SK-N-SH (cell line): ENCODE measurements around the gene FBXO34. TPM values are rescaled to one million over a fixed set of nuclear protein-coding genes. Genes with fewer than 3 reads are reported as not detected.

Source experiments
- CTCF ChIA-PET: fragments of 300-600, 350-600 bp; formaldehyde crosslinking; extraction: SDS; loops from one replicate; lab custom pipeline; 2021; lab: Yijun Ruan, JAX
- POLR2A ChIA-PET: fragments of 350-600 bp; sonication (Branson Sonifier 250); formaldehyde crosslinking; extraction: SDS; loops from one replicate; lab custom pipeline; 2020; ENCODE audit warnings: antibody characterized with exemption, inconsistent platforms; lab: Yijun Ruan, JAX
- DNase-seq: peaks from one replicate; pipeline ENCODE4 v3.0.0; 2012
- H2AFZ ChIP-seq: fragments of 200-600 bp; sonication (generic); 2 replicates; pipeline ENCODE4 v1.8.1; 2016; ENCODE audit warnings: antibody characterized with exemption, mild to moderate bottlenecking, low read depth
- H3F3A ChIP-seq: fragments of 200-600 bp; sonication (generic); replicated peaks from 2 replicates; pipeline ENCODE3; 2016; ENCODE audit warnings: antibody characterized with exemption, mild to moderate bottlenecking; ENCODE audit not compliant: insufficient read depth
- H3K27ac ChIP-seq, 2 experiments: fragments of 200-500 bp in 1 of 2; fragments of 200-600 bp in 1 of 2; sonication (Bioruptor generic) in 1 of 2; sonication (generic), shearing (Covaris generic) in 1 of 2; 2 replicates each; pipeline versions ENCODE4 v1.5.1 to v1.6.1; 2014 to 2016; ENCODE audit warnings: low read depth in 2 of 2, inconsistent platforms in 1 of 2, low read length in 1 of 2, mild to moderate bottlenecking in 1 of 2, mixed read lengths in 1 of 2
- H3K27me3 ChIP-seq: fragments of 200-600 bp; sonication (generic), shearing (Covaris generic); 2 replicates; pipeline ENCODE4 v1.6.1; 2016; ENCODE audit warnings: mixed run types; ENCODE audit not compliant: insufficient read depth
- H3K36me3 ChIP-seq, 2 experiments: fragments of 200-500 bp in 1 of 2; fragments of 200-600 bp in 1 of 2; sonication (Bioruptor generic) in 1 of 2; sonication (generic) in 1 of 2; replicated peaks in 1 of 2; 2 replicates each; pipeline versions ENCODE3 to v1.5.1; 2014 to 2016; ENCODE audit warnings: low read length in 1 of 2, mild to moderate bottlenecking in 1 of 2; ENCODE audit not compliant: insufficient read depth in 2 of 2, control insufficient read depth in 1 of 2
- H3K4me1 ChIP-seq, 2 experiments: fragments of 200-500 bp in 1 of 2; fragments of 200-600 bp in 1 of 2; sonication (Bioruptor generic) in 1 of 2; sonication (generic), shearing (Covaris generic) in 1 of 2; 2 replicates each; pipeline versions ENCODE4 v1.5.1 to v1.6.1; 2014 to 2016; ENCODE audit warnings: low read depth in 1 of 2, low read length in 1 of 2, mixed run types in 1 of 2; ENCODE audit not compliant: insufficient read depth in 2 of 2, control insufficient read depth in 1 of 2
- H3K4me2 ChIP-seq: fragments of 200-600 bp; sonication (generic), shearing (Covaris generic); 2 replicates; pipeline ENCODE4 v1.6.1; 2017; ENCODE audit warnings: mixed run types
- H3K4me3 ChIP-seq, 2 experiments: fragments of 200-500 bp in 1 of 2; fragments of 200-600 bp in 1 of 2; sonication (Bioruptor generic) in 1 of 2; sonication (generic), shearing (Covaris generic) in 1 of 2; 2 replicates each; pipeline versions ENCODE4 v1.5.1 to v1.8.1; 2014 to 2016; ENCODE audit warnings: low read depth in 2 of 2, inconsistent platforms in 1 of 2, low read length in 1 of 2, mild to moderate bottlenecking in 1 of 2, mixed read lengths in 1 of 2, moderate library complexity in 1 of 2
- H3K79me2 ChIP-seq: fragments of 200-600 bp; sonication (generic); 2 replicates; pipeline ENCODE4 v1.8.1; 2017; ENCODE audit warnings: mild to moderate bottlenecking; ENCODE audit not compliant: insufficient read depth
- H3K9ac ChIP-seq: fragments of 200-600 bp; sonication (generic); 2 replicates; pipeline ENCODE4 v1.6.1; 2017; ENCODE audit warnings: mixed run types
- H3K9me2 ChIP-seq: fragments of 200-600 bp; sonication (generic); 2 replicates; pipeline ENCODE4 v1.6.1; 2017; ENCODE audit warnings: mixed run types
- H3K9me3 ChIP-seq: fragments of 200-600 bp; sonication (generic); 2 replicates; pipeline ENCODE4 v1.6.1; 2017; ENCODE audit warnings: mixed run types, mild to moderate bottlenecking, moderate library complexity
- H4K20me1 ChIP-seq: fragments of 200-600 bp; sonication (generic); 2 replicates; pipeline ENCODE4 v1.6.1; 2017; ENCODE audit warnings: mild to moderate bottlenecking, mixed run types; ENCODE audit not compliant: insufficient read depth
- EP300 ChIP-seq, 2 experiments: IDR thresholded peaks; 2 replicates each; pipeline versions ENCODE4 v1.4.0 to v1.6.1; 2012; ENCODE audit warnings: borderline replicate concordance in 1 of 2, low read depth in 1 of 2, low read length in 1 of 2
- GATA2 ChIP-seq: sonication (generic); formaldehyde crosslinking; IDR thresholded peaks from 2 replicates; pipeline ENCODE4 v1.5.0; 2020; ENCODE audit warnings: mild to moderate bottlenecking, missing genetic modification reagents
- MXI1 ChIP-seq: IDR thresholded peaks from 2 replicates; pipeline ENCODE4 v1.6.1; 2012; ENCODE audit warnings: mild to moderate bottlenecking, low read depth, low read length, improper control_type of control experiment
- NRF1 ChIP-seq: IDR thresholded peaks from 2 replicates; pipeline ENCODE4 v1.6.1; 2012; ENCODE audit warnings: low read depth, mild to moderate bottlenecking, low read length
- POLR2AphosphoS5 ChIP-seq: IDR thresholded peaks from 2 replicates; pipeline ENCODE4 v1.6.1; 2012; ENCODE audit warnings: low read depth, low read length
- RCOR1 ChIP-seq: fragments of 150-350 bp; IDR thresholded peaks from 2 replicates; pipeline ENCODE4 v1.6.1; 2017; ENCODE audit warnings: antibody characterized with exemption, low read length
- RXRA ChIP-seq: IDR thresholded peaks from 2 replicates; pipeline ENCODE4 v1.4.0; 2012; ENCODE audit warnings: low read depth, mild to moderate bottlenecking, borderline replicate concordance
- SIN3A ChIP-seq: IDR thresholded peaks from 2 replicates; pipeline ENCODE4 v1.6.1; 2012; ENCODE audit warnings: low read depth, mild to moderate bottlenecking, low read length, moderate library complexity, borderline replicate concordance
- TAF1 ChIP-seq: IDR thresholded peaks from 2 replicates; pipeline ENCODE4 v1.6.1; 2012; ENCODE audit warnings: low read depth, mild to moderate bottlenecking, low read length, moderate library complexity, borderline replicate concordance
- YY1 ChIP-seq: IDR thresholded peaks from 2 replicates; pipeline ENCODE4 v1.4.0; 2012; ENCODE audit warnings: low read depth, mild to moderate bottlenecking
- WGBS: methylation state at CpG from one replicate; pipeline ENCODE4 v1.1.6; 2017; ENCODE audit warnings: low lambda C conversion rate; 5-methylcytosine and 5-hydroxymethylcytosine counted together
- polyA plus RNA-seq, 3 experiments: library from polyadenylated mRNA; depleted of rRNA; stranded (reverse); fragments of >200 nt; gene quantifications; 2 replicates each; pipeline ENCODE4 v1.2.3, GENCODE V29; 2012
- TF ChIP-seq, protein P1 (sequence below): IDR thresholded peaks from 2 replicates; pipeline ENCODE4 v1.4.0; 2012; ENCODE audit warnings: low read depth, borderline replicate concordance
- TF ChIP-seq, protein P2 (sequence below): IDR thresholded peaks from 2 replicates; pipeline ENCODE4 v1.6.1; 2012; ENCODE audit warnings: mild to moderate bottlenecking, low read depth, low read length, moderate library complexity

The FBXO34 gene
- polyA plus RNA-seq, 1 of the 3 experiments (the other 2 are of a cell fraction): 10.0 TPM

DNA sequence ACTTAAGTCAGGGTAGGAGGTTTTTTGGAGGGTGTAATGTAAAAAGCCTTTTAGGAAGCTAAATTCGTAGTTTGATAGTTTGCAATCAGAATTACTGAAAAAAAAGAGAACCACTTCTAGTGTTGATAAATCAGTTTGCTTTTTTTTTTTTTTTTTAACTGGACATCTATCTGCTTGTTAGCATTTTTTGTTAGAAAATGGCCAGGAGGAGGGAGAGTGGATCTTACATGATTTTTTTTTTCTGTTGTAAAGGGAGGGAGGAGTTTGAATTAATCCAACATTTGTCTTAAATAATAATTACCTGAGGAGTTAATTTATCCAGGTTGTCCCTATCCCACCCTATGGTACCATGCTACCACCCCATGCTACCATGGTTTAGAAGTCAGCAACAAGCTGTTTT lies 1.2 kb downstream of the FBXO34 start (continued):
- TF ChIP-seq, protein P1, sequence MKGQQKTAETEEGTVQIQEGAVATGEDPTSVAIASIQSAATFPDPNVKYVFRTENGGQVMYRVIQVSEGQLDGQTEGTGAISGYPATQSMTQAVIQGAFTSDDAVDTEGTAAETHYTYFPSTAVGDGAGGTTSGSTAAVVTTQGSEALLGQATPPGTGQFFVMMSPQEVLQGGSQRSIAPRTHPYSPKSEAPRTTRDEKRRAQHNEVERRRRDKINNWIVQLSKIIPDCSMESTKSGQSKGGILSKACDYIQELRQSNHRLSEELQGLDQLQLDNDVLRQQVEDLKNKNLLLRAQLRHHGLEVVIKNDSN: no peak

DNA sequence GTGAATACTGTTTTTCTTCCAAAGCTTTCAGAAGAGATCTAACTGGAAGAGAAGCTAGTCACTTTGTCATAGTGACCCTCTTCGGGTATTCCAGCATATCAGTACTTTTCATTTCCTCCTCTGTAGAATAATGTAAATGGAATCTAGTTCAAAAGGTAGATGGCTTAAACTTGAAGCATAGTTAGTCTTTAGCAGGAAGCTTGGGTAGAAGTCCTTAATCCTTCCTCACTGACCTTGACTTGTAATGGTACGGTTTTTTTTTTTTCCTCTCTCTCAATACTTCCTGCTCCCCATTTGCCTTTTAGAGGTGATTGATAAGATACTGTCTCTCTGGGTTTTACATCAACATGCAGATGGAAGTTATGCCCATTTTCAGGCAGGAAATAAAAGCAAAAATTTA lies 1.7 kb downstream of the FBXO34 start:
- H3K79me2 ChIP-seq: peaks cover 61% of the 10 kb centered on the region
- peaks cover 13 to 14% of the 10 kb centered on the region in 2 experiments; a peak in 3 of 4 replicates for H3K4me1 ChIP-seq
- DNase-seq: no peak
- no peaks in the 10 kb centered on the region for H3K9me3 ChIP-seq
- peak overlapping the region; percentile 70 for H3K4me2 ChIP-seq
- H3K27ac ChIP-seq: no peak overlapping the region
- CTCF ChIA-PET: interaction anchor here (1.4 to 4.8 kb wide), 3 partner anchors 12 to 83 kb away, joined by 3 to 94 read pairs (median 10); no protein-coding TSS in a partner anchor
- WGBS: 88% methylated on average over 2 of the region's 2 CpGs
- peaks cover 41% of the 10 kb centered on the region; the same call in 1 of the 2 replicates for H4K20me1 ChIP-seq
- H3K27me3 ChIP-seq: no peaks in the 10 kb centered on the region
- H3K36me3 ChIP-seq: no peaks in the 10 kb centered on the region
- peak overlapping the region; percentile 86; the same call in 1 of the 2 replicates for H3K9ac ChIP-seq
- H3K4me3 ChIP-seq: peak overlapping the region; percentile 69 to 98; a peak in 3 of 4 replicates
- H2AFZ ChIP-seq: no peak overlapping the region
- TF ChIP-seq GATA2 (CRISPR knock-in tag): no peak
- TF ChIP-seq MXI1: no peak
- TF ChIP-seq YY1: no peak
- no peak for TF ChIP-seq NRF1
- TF ChIP-seq RCOR1: no peak
- TF ChIP-seq, protein P2, sequence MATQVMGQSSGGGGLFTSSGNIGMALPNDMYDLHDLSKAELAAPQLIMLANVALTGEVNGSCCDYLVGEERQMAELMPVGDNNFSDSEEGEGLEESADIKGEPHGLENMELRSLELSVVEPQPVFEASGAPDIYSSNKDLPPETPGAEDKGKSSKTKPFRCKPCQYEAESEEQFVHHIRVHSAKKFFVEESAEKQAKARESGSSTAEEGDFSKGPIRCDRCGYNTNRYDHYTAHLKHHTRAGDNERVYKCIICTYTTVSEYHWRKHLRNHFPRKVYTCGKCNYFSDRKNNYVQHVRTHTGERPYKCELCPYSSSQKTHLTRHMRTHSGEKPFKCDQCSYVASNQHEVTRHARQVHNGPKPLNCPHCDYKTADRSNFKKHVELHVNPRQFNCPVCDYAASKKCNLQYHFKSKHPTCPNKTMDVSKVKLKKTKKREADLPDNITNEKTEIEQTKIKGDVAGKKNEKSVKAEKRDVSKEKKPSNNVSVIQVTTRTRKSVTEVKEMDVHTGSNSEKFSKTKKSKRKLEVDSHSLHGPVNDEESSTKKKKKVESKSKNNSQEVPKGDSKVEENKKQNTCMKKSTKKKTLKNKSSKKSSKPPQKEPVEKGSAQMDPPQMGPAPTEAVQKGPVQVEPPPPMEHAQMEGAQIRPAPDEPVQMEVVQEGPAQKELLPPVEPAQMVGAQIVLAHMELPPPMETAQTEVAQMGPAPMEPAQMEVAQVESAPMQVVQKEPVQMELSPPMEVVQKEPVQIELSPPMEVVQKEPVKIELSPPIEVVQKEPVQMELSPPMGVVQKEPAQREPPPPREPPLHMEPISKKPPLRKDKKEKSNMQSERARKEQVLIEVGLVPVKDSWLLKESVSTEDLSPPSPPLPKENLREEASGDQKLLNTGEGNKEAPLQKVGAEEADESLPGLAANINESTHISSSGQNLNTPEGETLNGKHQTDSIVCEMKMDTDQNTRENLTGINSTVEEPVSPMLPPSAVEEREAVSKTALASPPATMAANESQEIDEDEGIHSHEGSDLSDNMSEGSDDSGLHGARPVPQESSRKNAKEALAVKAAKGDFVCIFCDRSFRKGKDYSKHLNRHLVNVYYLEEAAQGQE: no peak
- no peak for TF ChIP-seq TAF1
- no peak for TF ChIP-seq SIN3A
- no peak for TF ChIP-seq EP300 (IDR thresholded peaks at IDR 0.05; ENCODE audit: borderline replicate concordance in 1 of 2, low read depth in 1 of 2, low read length in 1 of 2)
- TF ChIP-seq POLR2AphosphoS5: no peak
- H3K9me2 ChIP-seq: no peaks in the 10 kb centered on the region
- POLR2A ChIA-PET: no interaction called here
- no peaks in the 10 kb centered on the region for H3F3A ChIP-seq

DNA sequence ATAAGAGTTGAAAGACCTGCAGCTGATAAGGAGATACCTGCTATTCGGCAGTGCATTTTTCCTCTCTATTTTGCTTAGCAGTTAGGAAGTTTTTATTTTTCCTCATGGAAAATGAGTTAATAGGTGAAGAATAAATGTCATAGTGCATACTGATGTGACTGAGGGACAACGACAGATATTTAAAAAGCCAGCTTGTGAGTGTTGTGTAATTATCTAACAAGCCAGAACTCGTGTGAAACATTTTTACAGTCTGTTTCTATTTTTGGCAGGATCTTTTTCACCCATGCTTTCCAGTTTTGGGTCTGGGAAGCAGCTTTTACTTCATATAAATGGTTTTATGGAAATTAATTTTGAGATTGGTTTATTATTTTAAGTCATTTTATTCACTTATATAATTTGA lies 2.9 kb downstream of the FBXO34 start:
- no peak overlapping the region for H3K27ac ChIP-seq
- WGBS: 47% methylated on average over 3 of the region's 3 CpGs
- peaks cover 13% of the 10 kb centered on the region in 2 experiments; a peak in 3 of 4 replicates for H3K4me1 ChIP-seq
- ChIA-PET CTCF (interaction anchor here (0.9 to 2.1 kb wide), 3 partner anchors 9 to 81 kb away, joined by 3 to 24 read pairs (median 4); no protein-coding TSS in a partner anchor), POLR2A (no interaction called here)
- H3K4me2 ChIP-seq: no peak overlapping the region
- H3K4me3 ChIP-seq: no peak overlapping the region; a peak in 1 of 4 replicates
- H3K79me2 ChIP-seq: peaks cover 73% of the 10 kb centered on the region
- H4K20me1 ChIP-seq: peaks cover 41% of the 10 kb centered on the region; the same call in 1 of the 2 replicates
- H3K27me3 ChIP-seq: no peaks in the 10 kb centered on the region
- DNase-seq: no peak
- no peaks in the 10 kb centered on the region for H3K36me3 ChIP-seq
- no peaks in the 10 kb centered on the region for H3F3A ChIP-seq
- TF ChIP-seq RXRA: no peak
- no peak overlapping the region for H3K9ac ChIP-seq
- H2AFZ ChIP-seq: no peak overlapping the region
- H3K9me2 ChIP-seq: no peaks in the 10 kb centered on the region
- H3K9me3 ChIP-seq: no peaks in the 10 kb centered on the region
